Posterior cingulate gyrus (tissue), 11 donors: ENCODE data around the gene STRIP2.
"Not testable (repeated sequence)": the region's sequence is repeated elsewhere in the genome, so short reads cannot be mapped to it uniquely, and the experiment has no call there.

Experiments used
- DNase-seq, 10 donors: peaks; one replicate each; pipeline versions ENCODE4 v3.0.0 to v3.0.0-alpha.2; 2020 to 2021; ENCODE audit warnings: mixed read lengths in 3 of 10
- intact Hi-C: fragments of 100-400 bp; cut with DNase I; formaldehyde crosslinking; loops from one replicate; pipeline ENCODE4 v1.15.1; 2023

Gene STRIP2

DNA sequence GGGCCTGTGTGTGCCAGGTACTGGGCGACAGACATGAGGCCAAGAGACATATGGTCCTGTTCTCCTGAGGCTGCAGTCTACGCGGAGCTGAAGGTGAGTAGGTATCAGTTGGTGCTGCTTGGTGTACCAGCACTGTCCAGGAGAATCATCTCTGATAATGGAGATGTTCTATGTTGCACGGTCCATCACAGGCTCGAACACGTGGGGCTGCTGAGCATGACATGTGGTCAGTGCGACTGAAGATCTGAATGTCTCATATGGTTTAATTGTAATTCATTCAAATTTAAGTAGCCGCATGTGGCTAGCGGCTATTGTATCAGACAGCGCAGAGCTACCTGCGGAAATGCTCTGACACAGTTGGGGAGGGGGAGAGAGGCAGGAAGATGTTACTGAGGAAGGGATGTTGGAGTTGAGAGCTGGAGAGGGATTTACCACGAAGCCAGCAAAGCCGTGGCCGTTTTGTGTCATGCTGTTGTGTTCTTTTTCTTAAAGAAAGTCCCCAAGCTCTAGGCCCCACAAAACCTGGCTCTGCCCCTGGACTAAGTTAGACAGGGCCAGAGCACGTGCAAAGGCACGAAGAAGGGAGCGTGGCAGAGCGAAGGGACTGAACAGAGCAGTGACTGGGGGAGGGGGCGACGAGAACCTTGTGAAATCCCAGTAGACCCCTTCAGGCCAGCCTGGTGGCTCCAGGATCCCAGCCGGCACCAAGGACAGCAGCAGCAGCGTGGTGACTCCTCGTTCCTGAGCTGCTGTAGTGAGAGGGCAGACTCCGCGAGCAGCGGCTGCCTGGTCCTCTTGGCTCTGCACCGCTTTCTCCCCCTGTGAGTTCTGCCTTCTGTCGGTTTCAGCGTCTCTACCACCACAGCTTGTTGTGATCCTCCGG lies 88.1 kb downstream of the STRIP2 start:
- DNase-seq: peak in 2 of 10 donors; percentile 64 to 71
- intact Hi-C loops: no loop called here

DNA sequence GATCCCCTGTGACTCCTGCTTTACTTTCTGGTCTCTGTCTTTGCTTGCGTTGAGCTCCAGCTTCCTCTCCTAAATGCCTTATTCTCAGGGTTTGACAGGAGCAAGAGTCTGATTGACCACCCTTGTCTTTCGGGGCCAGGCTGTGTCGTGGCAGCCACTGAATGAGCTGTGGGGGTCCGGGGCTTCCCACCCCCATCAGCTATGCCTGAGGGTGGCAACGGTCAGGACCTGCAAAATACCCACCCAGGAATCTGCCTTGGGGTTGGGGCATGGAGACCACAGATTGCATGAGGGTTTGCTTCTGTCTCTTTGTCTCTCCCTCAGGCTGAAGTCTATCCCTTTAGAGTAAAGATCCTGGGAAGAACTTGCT lies 88.7 kb downstream of the STRIP2 start:
- DNase-seq: peak in 2 of 10 donors; percentile 46 to 59
- intact Hi-C loops: no loop called here

- intact Hi-C loops: no loop called here
- DNase-seq: peak in 1 of 10 donors; percentile 4
Observed at GRCh38 chr7:129523924-129524323, 89.7 kb downstream of the STRIP2 start.

DNA sequence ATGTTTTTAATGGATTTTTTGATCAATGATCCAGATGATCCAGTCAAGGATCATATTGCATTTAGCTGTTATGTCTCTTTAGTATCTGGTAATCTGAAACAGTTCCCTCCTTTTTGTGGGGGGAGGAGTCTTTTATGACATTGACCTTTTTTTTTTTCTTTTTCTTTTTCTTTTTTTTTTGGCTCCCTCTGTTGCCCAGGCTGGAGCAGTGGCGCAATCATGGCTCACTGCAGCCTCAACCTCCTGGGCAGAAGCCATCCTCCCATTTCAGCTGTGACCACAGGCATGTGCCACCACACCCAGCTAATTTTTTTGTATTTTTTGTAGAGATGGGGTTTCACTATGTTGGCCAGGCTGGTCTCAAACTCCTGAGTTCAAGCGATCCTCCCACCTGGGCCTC lies 90.2 kb downstream of the STRIP2 start:
- peak in 2 of 10 donors; percentile 17 to 30 for DNase-seq
- intact Hi-C loops: not testable (repeated sequence)

- DNase-seq: peak in 1 of 10 donors; percentile 9
- intact Hi-C loops: no loop called here
Observed at GRCh38 chr7:129525225-129525862, 91.1 kb downstream of the STRIP2 start.

DNA sequence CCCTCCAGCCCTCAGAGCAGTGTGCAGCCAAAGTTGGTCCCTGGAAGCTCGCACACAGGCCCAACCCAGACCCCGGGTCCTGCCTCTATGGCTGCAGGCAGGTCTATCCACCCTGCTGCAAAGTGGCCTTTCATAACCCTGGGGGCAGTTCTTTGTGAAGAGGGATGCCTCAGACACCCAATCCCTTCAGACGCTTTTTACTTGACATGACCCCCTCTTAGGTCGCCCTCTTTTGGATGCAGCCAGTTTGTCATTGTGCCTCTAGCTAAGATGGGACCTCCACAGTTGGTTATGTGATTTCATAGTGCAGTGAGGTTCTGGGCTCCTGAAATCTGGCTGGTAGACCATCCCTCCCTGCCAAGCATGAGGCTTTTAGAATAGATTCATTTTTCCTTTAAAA lies 95.4 kb downstream of the STRIP2 start:
- peak in 1 of 10 donors; percentile 22 for DNase-seq
- intact Hi-C loops: no loop called here

DNA sequence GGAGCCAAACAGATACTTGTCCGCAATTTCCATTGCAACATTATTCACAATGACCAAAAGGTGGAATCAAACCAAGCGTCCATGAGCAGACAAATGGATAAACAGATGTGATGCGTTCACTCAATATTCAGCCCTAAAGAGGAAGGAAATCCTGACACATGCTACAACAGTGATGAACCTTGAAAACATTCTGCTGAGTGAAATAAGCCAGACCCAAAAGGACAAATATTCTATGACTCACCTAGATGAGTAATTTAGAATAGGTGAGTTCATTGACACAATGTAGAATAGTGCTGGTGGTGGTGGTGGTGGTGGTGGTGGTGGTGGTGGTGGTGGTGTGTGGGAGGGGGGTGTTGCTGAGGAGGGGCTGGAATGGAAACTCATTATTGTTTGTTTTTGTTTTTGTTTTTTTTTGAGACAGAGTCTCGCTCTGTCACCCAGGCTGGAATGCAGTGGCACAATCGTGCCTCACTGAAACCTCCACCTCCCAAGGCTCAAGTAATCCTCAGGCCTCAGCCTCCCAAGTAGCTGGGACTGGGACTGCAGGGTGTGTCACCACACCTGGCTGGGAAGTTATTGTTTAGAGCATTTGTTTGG lies 96.7 kb downstream of the STRIP2 start:
- DNase-seq: peak in 1 of 10 donors; percentile 20
- intact Hi-C loops: no loop called here

GRCh38 chr7:129531721-129532120 lies 97.5 kb downstream of the STRIP2 start:
- peak in 1 of 10 donors; percentile 35 for DNase-seq
- intact Hi-C loops: no loop called here

- intact Hi-C loops: no loop called here
- DNase-seq: peak in 1 of 10 donors; percentile 77
Observed at GRCh38 chr7:129532375-129532774, 98.1 kb downstream of the STRIP2 start.

DNA sequence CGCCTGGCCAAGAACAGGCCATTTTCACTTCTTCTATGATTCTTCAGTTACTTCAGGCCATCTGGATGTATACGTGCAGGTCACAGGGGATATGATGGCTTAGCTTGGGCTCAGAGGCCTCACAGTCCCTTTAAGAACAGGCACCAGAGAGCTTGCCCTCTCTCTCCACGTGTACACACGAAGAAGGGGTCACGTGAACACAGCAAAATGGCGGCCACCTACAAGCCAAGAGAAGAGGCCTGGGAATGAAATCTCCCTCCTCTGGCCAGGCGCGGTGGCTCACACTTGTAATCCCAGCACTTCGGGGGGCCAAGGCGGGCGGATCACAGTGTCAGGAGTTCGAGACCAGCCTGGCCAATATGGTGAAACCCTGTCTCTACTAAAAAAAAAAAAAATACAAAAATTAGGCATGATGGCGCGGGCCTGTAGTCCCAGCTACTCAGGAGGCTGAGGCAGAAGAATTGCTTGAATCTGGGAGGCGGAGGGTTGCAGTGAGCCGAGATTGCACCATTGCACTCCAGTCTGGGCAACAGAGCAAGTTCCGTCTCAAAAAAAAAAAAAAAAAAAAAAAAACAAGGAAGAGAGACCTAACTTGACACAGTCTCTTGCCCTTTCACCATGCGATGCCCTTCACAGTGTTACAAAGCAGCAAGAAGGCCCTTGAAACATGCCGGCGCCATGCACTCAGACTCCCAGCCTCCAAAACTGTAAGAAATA lies 100.5 kb downstream of the STRIP2 start:
- DNase-seq: peak in 2 of 10 donors; percentile 37 to 39
- intact Hi-C loops: not testable (repeated sequence)

DNA sequence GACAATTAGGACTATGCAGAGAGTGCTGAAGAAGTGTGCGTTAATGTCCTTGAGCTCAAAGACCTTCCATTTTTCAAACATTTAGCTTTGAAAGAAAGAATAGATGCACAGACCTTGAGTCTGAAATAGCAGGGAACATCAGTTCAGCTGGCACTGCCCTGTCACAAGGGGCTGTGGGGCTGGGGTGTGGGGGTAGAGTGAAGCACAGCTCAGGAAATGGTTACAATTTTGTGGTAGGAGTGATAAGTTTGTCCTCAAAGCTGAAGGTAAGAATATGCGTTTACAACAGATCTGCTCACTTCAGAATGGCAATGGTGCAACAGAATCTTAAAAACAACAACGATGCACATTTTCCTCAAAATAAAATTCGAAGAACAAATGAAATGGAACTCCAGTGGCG lies 101.7 kb downstream of the STRIP2 start:
- intact Hi-C loops: no loop called here
- DNase-seq: peak in 1 of 10 donors; percentile 31

GRCh38 chr7:129536323-129536722 lies 102.1 kb downstream of the STRIP2 start:
- peak in 2 of 10 donors; percentile 16 to 31 for DNase-seq
- intact Hi-C loops: no loop called here
